PC-9 (cell line): ENCODE measurements around the gene SYNDIG1. TPM values are rescaled to one million over a fixed set of nuclear protein-coding genes. Genes with fewer than 3 reads are reported as not detected.

ENCODE experiments used
- BruUV-seq: library from RNA; stranded (reverse); fragments of 400-500 nt; replicated peaks from 2 replicates; lab custom pipeline; 2021; lab: Mats Ljungman, UMichigan
- CTCF ChIA-PET: fragments of 300-600 bp; sonication (Branson Sonifier 250); formaldehyde crosslinking; loops from one replicate; lab custom pipeline; 2022; ENCODE audit warnings: antibody characterized with exemption; lab: Charles Lee
- POLR2A ChIA-PET: fragments of 300-600 bp; sonication (Branson Sonifier 250); formaldehyde crosslinking; loops from one replicate; lab custom pipeline; 2022; ENCODE audit warnings: antibody characterized with exemption; ENCODE audit not compliant: unreplicated experiment; lab: Charles Lee
- DNase-seq, 2 experiments: peaks; one replicate each; pipeline versions ENCODE4 v3.0.0 to v3.0.0-alpha.2; 2015 to 2022; ENCODE audit warnings: mixed read lengths in 1 of 2
- H2AFZ ChIP-seq: fragments of 200-600 bp; sonication (generic); 2 replicates; pipeline ENCODE4 v1.8.1; 2017; ENCODE audit warnings: antibody characterized with exemption
- H3F3A ChIP-seq: fragments of 200-600 bp; sonication (generic); 2 replicates; pipeline ENCODE4 v1.8.1; 2017; ENCODE audit warnings: antibody characterized with exemption, mild to moderate bottlenecking, low read depth; ENCODE audit not compliant: insufficient read depth
- H3K27ac ChIP-seq: fragments of 200-600 bp; sonication (generic); 2 replicates; pipeline ENCODE4 v1.6.1; 2016; ENCODE audit warnings: mixed run types
- H3K27me3 ChIP-seq: fragments of 200-600 bp; sonication (generic); 2 replicates; pipeline ENCODE4 v1.6.1; 2016; ENCODE audit warnings: low read depth, mixed run types; ENCODE audit not compliant: insufficient read depth
- H3K36me3 ChIP-seq: fragments of 200-600 bp; sonication (generic); 2 replicates; pipeline ENCODE4 v1.6.1; 2016; ENCODE audit warnings: low read depth, mixed run types
- H3K4me1 ChIP-seq: fragments of 200-600 bp; sonication (generic); replicated peaks from 2 replicates; pipeline ENCODE4 v1.6.1; 2016; ENCODE audit warnings: mixed run types; ENCODE audit not compliant: insufficient read depth
- H3K4me2 ChIP-seq: fragments of 200-600 bp; sonication (generic); 2 replicates; pipeline ENCODE4 v1.6.1; 2017; ENCODE audit warnings: mixed run types
- H3K4me3 ChIP-seq: fragments of 200-600 bp; sonication (generic); 2 replicates; pipeline ENCODE4 v1.6.1; 2016; ENCODE audit warnings: mixed run types
- H3K79me2 ChIP-seq: fragments of 200-600 bp; sonication (generic); 2 replicates; pipeline ENCODE4 v1.6.1; 2017; ENCODE audit warnings: low read depth, mixed run types
- H3K9me2 ChIP-seq: fragments of 200-600 bp; sonication (generic); 2 replicates; pipeline ENCODE4 v1.8.1; 2017; ENCODE audit warnings: mild to moderate bottlenecking; ENCODE audit not compliant: insufficient read depth
- H3K9me3 ChIP-seq: fragments of 200-600 bp; sonication (generic); 2 replicates; pipeline ENCODE4 v1.8.1; 2016; ENCODE audit warnings: low read depth; ENCODE audit not compliant: insufficient read depth
- H4K20me1 ChIP-seq: fragments of 200-600 bp; sonication (generic); 2 replicates; pipeline ENCODE4 v1.8.1; 2017; ENCODE audit not compliant: insufficient read depth
- CTCF ChIP-seq: fragments of 200-600 bp; sonication (generic); conservative IDR thresholded peaks from 2 replicates; pipeline ENCODE4 v1.6.1; 2017; ENCODE audit warnings: mixed run types, antibody characterized with exemption, mild to moderate bottlenecking, moderate library complexity
- EZH2 ChIP-seq: fragments of 200-600 bp; sonication (generic); IDR thresholded peaks from 2 replicates; pipeline ENCODE4 v1.8.0; 2017; ENCODE audit warnings: antibody characterized with exemption, low read depth
- intact Hi-C: fragments of 100-400 bp; cut with micrococcal nuclease; formaldehyde crosslinking; loops from one replicate; pipeline ENCODE4 v1.10.0; 2022; ENCODE audit not compliant: unreplicated experiment
- total RNA-seq: library from RNA; stranded (reverse); gene quantifications from 2 replicates; pipeline ENCODE4 v1.2.3, GENCODE V29; 2021

SYNDIG1 gene
- total RNA-seq, 1 experiment from 2014 or later = 0.17 TPM

- no TSS peak for BruUV-seq
- no peaks in the 10 kb centered on the region for H4K20me1 ChIP-seq
- H3K36me3 ChIP-seq = no peaks in the 10 kb centered on the region
- ChIA-PET CTCF (no interaction called here), POLR2A (no interaction called here)
- H3K9me2 ChIP-seq = no peaks in the 10 kb centered on the region
- no peak overlapping the region for H3K4me2 ChIP-seq
- no peaks in the 10 kb centered on the region for H3K4me1 ChIP-seq
- H3K79me2 ChIP-seq = no peaks in the 10 kb centered on the region
- no peak overlapping the region for H2AFZ ChIP-seq
- no peak overlapping the region for H3K4me3 ChIP-seq
- TF ChIP-seq EZH2 (no peak), CTCF (no peak)
- no peaks in the 10 kb centered on the region for H3F3A ChIP-seq
- H3K27me3 ChIP-seq = no peaks in the 10 kb centered on the region
- no peaks in the 10 kb centered on the region for H3K9me3 ChIP-seq
- intact Hi-C loops = no loop called here
- H3K27ac ChIP-seq = no peak overlapping the region
- no peak for DNase-seq
These were observed 99.4 kb downstream of the SYNDIG1 start for GRCh38 chr20:24568842-24569241.

- no peak for DNase-seq
- intact Hi-C loops = no loop called here
- no peaks in the 10 kb centered on the region for H3K9me2 ChIP-seq
- H3K27ac ChIP-seq = no peak overlapping the region
- no peaks in the 10 kb centered on the region for H3K36me3 ChIP-seq
- no peak for TF ChIP-seq EZH2
- no peak for TF ChIP-seq CTCF
- H3K4me1 ChIP-seq = no peaks in the 10 kb centered on the region
- H3K79me2 ChIP-seq = no peaks in the 10 kb centered on the region
- no peaks in the 10 kb centered on the region for H3F3A ChIP-seq
- H3K4me2 ChIP-seq = no peak overlapping the region
- no TSS peak for BruUV-seq
- ChIA-PET POLR2A (no interaction called here), CTCF (no interaction called here)
- H3K9me3 ChIP-seq = no peaks in the 10 kb centered on the region
- H3K27me3 ChIP-seq = no peaks in the 10 kb centered on the region
- no peak overlapping the region for H2AFZ ChIP-seq
- H4K20me1 ChIP-seq = no peaks in the 10 kb centered on the region
- no peak overlapping the region for H3K4me3 ChIP-seq
These were observed 101.7 kb downstream of the SYNDIG1 start for GRCh38 chr20:24571159-24571558.

- BruUV-seq = no TSS peak
- DNase-seq = no peak
- TF ChIP-seq EZH2 = no peak
- no peak for TF ChIP-seq CTCF
- Histone ChIP-seq H2AFZ (no peak overlapping the region), H3K9me3 (no peaks in the 10 kb centered on the region), H3K27ac (no peak overlapping the region), H3K4me2 (no peak overlapping the region), H3F3A (no peaks in the 10 kb centered on the region), H3K36me3 (no peaks in the 10 kb centered on the region), H3K4me3 (no peak overlapping the region), H3K4me1 (no peaks in the 10 kb centered on the region), H4K20me1 (no peaks in the 10 kb centered on the region), H3K79me2 (no peaks in the 10 kb centered on the region), H3K9me2 (no peaks in the 10 kb centered on the region), H3K27me3 (no peaks in the 10 kb centered on the region)
- CTCF ChIA-PET = no interaction called here
- intact Hi-C loops = no loop called here
- POLR2A ChIA-PET = no interaction called here
These were observed 102.7 kb downstream of the SYNDIG1 start for GRCh38 chr20:24572140-24572539.
